Activated CD4-positive, alpha-beta T cell treated with anti-CD3 and anti-CD28 coated beads for 36 hours (primary cell): ENCODE data around the gene MDC1. TPM values are rescaled to one million over a fixed set of nuclear protein-coding genes. Genes with fewer than 3 reads are reported as not detected.
A peak's percentile ranks its signal among the peaks of the same experiment; 100 is the strongest.

Experiments used
- ATAC-seq: fragments of 200-7000 bp; cut with Tn5 transposase; one replicate; pipeline ENCODE4 v1.10.0; 2021; ENCODE audit warnings: mild to moderate bottlenecking, moderate library complexity
- CTCF ChIA-PET: fragments of 350-600 bp; sonication (Branson Sonifier 250); formaldehyde crosslinking; loops from one replicate; lab custom pipeline; 2021; ENCODE audit warnings: antibody characterized with exemption; lab: Charles Lee
- POLR2A ChIA-PET: fragments of 350-600 bp; sonication (Branson Sonifier 250); formaldehyde crosslinking; loops from one replicate; lab custom pipeline; 2021; ENCODE audit warnings: antibody characterized with exemption, inconsistent platforms; lab: Charles Lee
- DNase-seq: peaks from one replicate; pipeline ENCODE4 v3.0.0-alpha.2; 2020
- H3K27ac Mint-ChIP-seq: one replicate; pipeline ENCODE4 v1.8.0; 2021; ENCODE audit warnings: mixed read lengths
- H3K27me3 Mint-ChIP-seq: one replicate; pipeline ENCODE4 v1.8.0; 2021; ENCODE audit warnings: mixed read lengths
- H3K36me3 Mint-ChIP-seq: one replicate; pipeline ENCODE4 v1.8.0; 2021; ENCODE audit warnings: low read depth, mixed read lengths
- H3K4me1 Mint-ChIP-seq: one replicate; pipeline ENCODE4 v1.8.0; 2021; ENCODE audit warnings: mixed read lengths
- H3K4me3 Mint-ChIP-seq: one replicate; pipeline ENCODE4 v1.8.0; 2021; ENCODE audit warnings: mild to moderate bottlenecking, moderate library complexity, mixed read lengths
- H3K9me3 Mint-ChIP-seq: one replicate; pipeline ENCODE4 v1.8.0; 2021; ENCODE audit warnings: low read depth, mixed read lengths
- intact Hi-C, 2 experiments: fragments of 100-400 bp; cut with DNase I in 1 of 2; cut with micrococcal nuclease in 1 of 2; formaldehyde crosslinking; loops; one replicate each; pipeline versions ENCODE4 v1.14.2 to v1.15.1; 2022 to 2024; cut with DNase I, micrococcal nuclease
- total RNA-seq, 2 experiments: library from RNA; stranded (reverse); gene quantifications; one replicate each; pipeline ENCODE4 v1.2.3, GENCODE V29; 2021

The MDC1 gene
- total RNA-seq, 2 experiments from 2014 or later = 92.0 to 101 TPM

DNA sequence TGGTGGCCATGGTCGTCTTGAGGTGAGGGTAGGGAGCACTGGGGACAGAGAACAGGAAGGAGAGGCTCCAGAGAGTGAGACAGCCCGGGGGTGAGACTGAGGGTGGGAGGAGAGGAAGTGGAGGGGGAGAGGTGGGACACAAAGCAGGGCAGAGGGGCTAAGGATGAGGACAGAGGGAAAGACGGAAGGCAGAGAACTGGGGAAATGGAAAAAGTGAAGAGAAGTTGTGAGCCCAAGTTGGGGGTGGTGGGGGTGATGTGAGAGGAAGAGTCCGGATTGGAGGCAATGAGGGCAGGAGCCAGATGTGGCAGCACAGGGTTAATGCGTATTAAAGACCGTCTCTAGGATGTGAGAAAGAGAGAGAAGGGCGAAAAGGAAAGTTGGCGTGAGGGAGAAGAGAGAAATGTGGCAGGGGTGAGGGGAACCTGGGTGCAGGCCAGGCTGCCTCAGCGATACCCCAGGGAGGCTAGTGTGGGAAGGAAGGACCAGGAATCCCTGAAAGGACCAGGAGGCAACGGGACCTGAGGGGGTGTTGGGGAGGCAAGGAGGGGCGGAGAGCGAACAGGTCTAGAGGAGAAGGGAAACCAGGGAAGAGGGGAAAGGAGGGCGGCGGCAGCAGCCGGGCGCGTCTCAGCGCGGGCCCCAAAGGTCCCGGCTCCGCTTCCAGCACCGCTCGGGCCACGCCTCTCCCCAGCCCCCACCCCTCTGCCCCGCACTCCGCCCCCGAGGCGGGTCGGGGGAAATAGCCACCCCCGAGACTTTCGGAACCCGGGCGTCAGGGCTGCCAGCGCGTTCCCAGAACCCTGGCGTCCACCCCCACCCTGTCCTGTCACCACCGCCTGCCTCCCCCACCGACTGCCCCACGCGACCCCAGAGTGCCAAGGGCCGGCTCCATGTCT is 30.8 kb downstream of the MDC1 start, which contains the start of gene PPP1R18:
Gene PPP1R18 (minus strand): TSS at position 637 of the 899 bp plus-strand sequence. CDS start 627 bp downstream, at position 10.
- intact Hi-C loops = loop anchor here (1.0 to 10.0 kb wide), 10 partner anchors 31 to 621 kb away; partner anchors contain the start of genes MRPS18B (in 2 of the 2), PPP1R10 (in 2 of the 2), FLOT1 (in 1 of the 2) and GNL1 (in 1 of the 2)
- Mint-ChIP-seq H3K4me3 (peak within 1 kb of the TSS; percentile 100), H3K36me3 (peaks cover 61% of the 10 kb centered on the region), H3K27me3 (no peaks in the 10 kb centered on the region), H3K4me1 (peaks cover 37% of the 10 kb centered on the region), H3K9me3 (no peaks in the 10 kb centered on the region), H3K27ac (peak within 1 kb of the TSS; percentile 89)
- DNase-seq (peak; percentile 94), ATAC-seq (peak; percentile 27)
- ChIA-PET POLR2A (interaction anchor here (1.2 kb wide), 1 partner anchor 31 kb away, joined by 4 read pairs; the partner anchor contains the start of gene MDC1), CTCF (interaction anchor here (1.0 to 2.2 kb wide), 2 partner anchors 36 to 144 kb away, joined by 5 to 9 read pairs; no protein-coding TSS in a partner anchor)

DNA sequence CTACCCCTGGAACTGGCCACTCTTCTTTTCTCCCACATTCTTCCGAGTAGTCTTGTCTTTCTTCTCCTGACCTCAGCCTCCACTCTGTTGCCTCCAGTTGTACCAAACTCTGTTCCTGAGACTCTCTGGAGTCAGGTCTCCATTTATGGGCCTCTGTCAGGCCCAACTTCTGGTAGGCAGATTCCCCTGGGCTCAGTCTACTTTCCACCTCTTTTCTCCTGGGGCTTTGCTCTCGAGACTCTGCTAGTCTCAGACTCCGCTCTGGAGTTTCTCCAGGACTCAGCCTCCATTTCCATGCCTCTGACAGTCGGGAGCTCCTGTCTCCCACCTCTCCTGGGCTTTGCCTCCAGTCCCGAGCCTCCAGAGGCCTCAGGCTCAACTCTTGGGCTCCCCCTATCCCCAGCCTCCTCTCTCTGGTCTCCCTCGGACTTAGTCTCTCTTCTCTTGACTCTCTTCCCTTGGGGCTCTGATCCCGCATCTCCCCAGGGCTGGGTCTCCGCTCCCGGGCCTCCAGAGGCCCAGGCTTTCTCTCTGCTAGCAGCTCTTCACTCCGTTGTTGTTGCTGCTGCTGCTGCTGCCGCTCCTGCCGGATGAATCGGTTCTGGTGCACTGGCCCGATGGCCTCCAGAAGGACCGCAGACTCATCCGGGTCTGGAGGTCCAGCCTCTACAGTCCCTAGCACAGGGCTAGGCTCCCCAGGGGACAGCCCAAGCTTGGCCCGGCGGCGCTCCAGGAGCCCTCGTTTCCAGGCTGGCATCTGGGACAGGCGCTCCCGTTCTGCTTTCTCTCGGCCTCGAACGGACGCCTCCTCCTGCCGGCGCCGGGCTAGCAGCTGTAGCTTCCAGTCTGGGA is 31.7 kb downstream of the MDC1 start:
- no peak for ATAC-seq
- no peaks in the 10 kb centered on the region for H3K9me3 Mint-ChIP-seq
- H3K4me1 Mint-ChIP-seq = peaks cover 36% of the 10 kb centered on the region
- H3K4me3 Mint-ChIP-seq = peak overlapping the region; percentile 100
- ChIA-PET POLR2A (interaction anchor here (0.8 to 1.2 kb wide), 2 partner anchors 32 to 68 kb away, joined by 3 to 4 read pairs; partner anchors contain the start of genes MDC1, MRPS18B and PPP1R10), CTCF (interaction anchor here (0.9 to 2.4 kb wide), 5 partner anchors 32 to 143 kb away, joined by 3 to 11 read pairs (median 5); partner anchors contain the start of gene MDC1)
- peaks cover 70% of the 10 kb centered on the region for H3K36me3 Mint-ChIP-seq
- peak; percentile 59 for DNase-seq
- intact Hi-C loops = loop anchor here (1.0 to 10.0 kb wide), 10 partner anchors 32 to 621 kb away; partner anchors contain the start of genes MRPS18B (in 2 of the 2), PPP1R10 (in 2 of the 2), FLOT1 (in 1 of the 2) and GNL1 (in 1 of the 2)
- no peaks in the 10 kb centered on the region for H3K27me3 Mint-ChIP-seq
- H3K27ac Mint-ChIP-seq = peak overlapping the region; percentile 89

GRCh38 chr6:30684386-30685156 is 32.5 kb downstream of the MDC1 start:
- Mint-ChIP-seq H3K27me3 (no peaks in the 10 kb centered on the region), H3K4me3 (peak overlapping the region; percentile 100), H3K9me3 (no peaks in the 10 kb centered on the region), H3K36me3 (peaks cover 77% of the 10 kb centered on the region), H3K27ac (peak overlapping the region; percentile 97), H3K4me1 (peaks cover 35% of the 10 kb centered on the region)
- DNase-seq (peak; percentile 83), ATAC-seq (no peak)
- intact Hi-C loops = loop anchor here in 1 of 2 experiments (5.0 to 10.0 kb wide), 4 partner anchors 337 to 620 kb away; partner anchors contain the start of genes POLR1H, PPP1R11, RPP21 and TRIM39
- ChIA-PET CTCF (interaction anchor here (0.5 to 2.4 kb wide), 5 partner anchors 18 to 143 kb away, joined by 3 to 11 read pairs (median 4); partner anchors contain the start of gene MDC1), POLR2A (interaction anchor here (0.8 to 1.2 kb wide), 2 partner anchors 33 to 67 kb away, joined by 3 to 4 read pairs; partner anchors contain the start of genes MDC1, MRPS18B and PPP1R10)

DNA sequence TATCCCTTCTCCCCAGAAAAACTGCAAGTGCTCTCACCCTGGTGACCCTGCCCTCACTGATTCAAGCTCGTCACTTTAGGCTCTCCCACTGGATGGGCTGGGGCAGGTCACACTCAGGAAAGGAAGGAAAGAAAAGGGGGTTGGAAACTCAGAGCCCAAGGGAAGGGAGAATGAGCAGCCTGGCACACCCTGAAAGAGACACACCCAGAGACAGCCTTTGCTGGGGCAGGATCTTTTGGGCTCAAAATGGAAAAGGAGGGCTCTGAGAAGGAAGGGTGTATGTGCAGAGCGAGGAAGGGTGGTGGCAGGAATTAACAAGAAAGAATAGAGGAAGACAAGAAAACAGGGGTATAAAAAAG is 33.1 kb downstream of the MDC1 start:
- Mint-ChIP-seq H3K27ac (peak overlapping the region; percentile 97), H3K27me3 (no peaks in the 10 kb centered on the region), H3K4me3 (peak overlapping the region; percentile 100), H3K36me3 (peaks cover 81% of the 10 kb centered on the region), H3K4me1 (peaks cover 31% of the 10 kb centered on the region), H3K9me3 (no peaks in the 10 kb centered on the region)
- ATAC-seq = no peak
- no peak for DNase-seq
- CTCF ChIA-PET = interaction anchor here (2.2 to 2.4 kb wide), 2 partner anchors 33 to 142 kb away, joined by 9 to 11 read pairs; partner anchors contain the start of gene MDC1
- POLR2A ChIA-PET = interaction anchor here (0.6 kb wide), 1 partner anchor 127 kb away, joined by 4 read pairs; the partner anchor contains the start of gene PRR3
- intact Hi-C loops = loop anchor here (2.0 to 10.0 kb wide), 7 partner anchors 131 to 619 kb away; partner anchors contain the start of genes HLA-E (in 1 of the 2), POLR1H (in 1 of the 2), PPP1R11 (in 1 of the 2) and RPP21 (in 1 of the 2)

- Mint-ChIP-seq H3K27ac (peak overlapping the region; percentile 97), H3K4me3 (peak overlapping the region; percentile 100), H3K9me3 (no peaks in the 10 kb centered on the region), H3K36me3 (peaks cover 84% of the 10 kb centered on the region), H3K27me3 (no peaks in the 10 kb centered on the region), H3K4me1 (peaks cover 27% of the 10 kb centered on the region)
- CTCF ChIA-PET = interaction anchor here (0.8 to 5.2 kb wide), 6 partner anchors 34 to 200 kb away, joined by 3 to 97 read pairs (median 3); partner anchors contain the start of genes MDC1 and MRPS18B
- intact Hi-C loops = loop anchor here (2.0 to 10.0 kb wide), 7 partner anchors 131 to 619 kb away; partner anchors contain the start of genes HLA-E (in 1 of the 2), POLR1H (in 1 of the 2), PPP1R11 (in 1 of the 2) and RPP21 (in 1 of the 2)
- POLR2A ChIA-PET = interaction anchor here (0.6 to 2.6 kb wide), 3 partner anchors 32 to 126 kb away, joined by 4 to 11 read pairs (median 4); partner anchors contain the start of genes MDC1 and PRR3
- peak; percentile 29 for DNase-seq
- no peak for ATAC-seq
Observed at GRCh38 chr6:30683183-30683979, 33.7 kb downstream of the MDC1 start.

DNA sequence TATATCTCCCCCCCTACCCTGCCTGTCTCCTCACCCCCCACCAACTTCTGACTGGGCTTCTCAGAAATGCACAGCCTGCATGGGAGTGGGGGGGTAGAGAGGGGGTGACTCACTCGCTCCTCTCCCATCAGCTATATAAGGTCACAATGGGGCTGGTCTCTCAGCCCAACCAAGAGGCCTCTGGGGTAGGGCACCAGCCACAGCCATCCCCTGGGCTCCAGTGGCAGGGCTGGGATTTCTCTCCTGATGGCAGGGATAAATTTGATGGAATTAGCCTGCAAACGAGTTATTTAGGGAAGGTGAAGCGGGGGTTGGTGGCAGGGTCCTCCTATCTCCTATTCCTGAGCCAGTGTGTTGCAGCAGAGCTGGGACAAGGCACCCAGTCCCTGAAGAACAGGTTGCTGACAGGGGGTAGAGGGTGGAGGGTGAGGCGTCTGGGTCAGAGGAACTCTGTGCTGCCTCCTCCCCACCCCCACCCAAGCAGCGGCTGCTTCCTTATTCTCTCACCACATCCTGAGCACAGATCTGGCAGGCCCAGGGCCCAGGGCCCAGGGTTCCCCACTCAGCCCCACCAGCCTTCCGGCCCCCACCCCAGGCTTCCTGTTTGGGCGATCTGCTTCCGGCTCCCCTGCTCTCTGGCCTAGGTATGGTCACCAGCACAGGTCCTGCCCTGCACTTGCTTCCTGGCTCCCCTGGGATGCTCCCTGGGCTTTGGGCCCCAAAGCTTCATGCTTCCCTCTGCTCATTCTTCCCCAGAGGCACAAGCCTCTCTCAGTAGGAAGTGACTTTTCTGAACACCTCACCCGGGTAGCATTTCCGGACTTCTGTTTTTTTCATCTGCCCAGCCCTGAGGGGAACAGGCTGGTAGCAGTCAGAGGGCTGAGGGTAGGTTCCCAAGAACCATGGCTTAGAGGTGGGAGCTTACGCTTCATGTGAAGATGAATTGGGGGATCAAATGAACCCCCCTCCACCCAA is 34.7 kb downstream of the MDC1 start:
- intact Hi-C loops = loop anchor here (1.0 to 10.0 kb wide), 14 partner anchors 35 to 859 kb away; partner anchors contain the start of genes MDC1 (in 2 of the 2), MRPS18B (in 2 of the 2), PPP1R10 (in 2 of the 2) and C6orf136 (in 1 of the 2)
- DNase-seq = peak; percentile 93
- no peaks in the 10 kb centered on the region for H3K9me3 Mint-ChIP-seq
- peak; percentile 68 for ATAC-seq
- POLR2A ChIA-PET = interaction anchor here (0.7 to 2.6 kb wide), 8 partner anchors 33 to 137 kb away, joined by 3 to 20 read pairs (median 4); partner anchors contain the start of genes ATAT1, MDC1 and TUBB
- CTCF ChIA-PET = interaction anchor here (0.5 to 5.2 kb wide), 14 partner anchors 11 to 208 kb away, joined by 3 to 97 read pairs (median 3); partner anchors contain the start of genes MDC1, MRPS18B and TUBB
- peak overlapping the region; percentile 97 for H3K27ac Mint-ChIP-seq
- H3K27me3 Mint-ChIP-seq = no peaks in the 10 kb centered on the region
- H3K4me3 Mint-ChIP-seq = peak overlapping the region; percentile 100
- peaks cover 20% of the 10 kb centered on the region for H3K4me1 Mint-ChIP-seq
- peaks cover 84% of the 10 kb centered on the region for H3K36me3 Mint-ChIP-seq

- DNase-seq (peak; percentile 27), ATAC-seq (peak; percentile 1)
- Mint-ChIP-seq H3K27ac (peak overlapping the region; percentile 97), H3K9me3 (no peaks in the 10 kb centered on the region), H3K4me1 (peaks cover 20% of the 10 kb centered on the region), H3K36me3 (peaks cover 90% of the 10 kb centered on the region), H3K4me3 (peak overlapping the region; percentile 100), H3K27me3 (no peaks in the 10 kb centered on the region)
- CTCF ChIA-PET = interaction anchor here (0.6 to 5.2 kb wide), 10 partner anchors 35 to 400 kb away, joined by 3 to 97 read pairs (median 3); partner anchors contain the start of genes MDC1 and TUBB
- intact Hi-C loops = loop anchor here (1.0 to 10.0 kb wide), 14 partner anchors 34 to 860 kb away; partner anchors contain the start of genes MDC1 (in 2 of the 2), MRPS18B (in 2 of the 2), PPP1R10 (in 2 of the 2) and C6orf136 (in 1 of the 2)
- POLR2A ChIA-PET = interaction anchor here (0.9 to 2.6 kb wide), 7 partner anchors 35 to 138 kb away, joined by 3 to 20 read pairs (median 4); partner anchors contain the start of genes ATAT1, MDC1 and TUBB
Observed at GRCh38 chr6:30681766-30682142, 35.3 kb downstream of the MDC1 start.
